ENCODE results near the gene TLK2.
"Not testable (repeated sequence)": the region's sequence is repeated elsewhere in the genome, so short reads cannot be mapped to it uniquely, and the experiment has no call there.

Gene TLK2

GRCh38 chr17:62493049-62493655 lies 14.5 kb downstream of the TLK2 start:
- DNase-seq = not testable (repeated sequence)

GRCh38 chr17:62494073-62494472 lies 15.4 kb downstream of the TLK2 start:
- not testable (repeated sequence) for DNase-seq

GRCh38 chr17:62496344-62496743 lies 17.7 kb downstream of the TLK2 start:
- DNase-seq = not testable (repeated sequence)

- DNase-seq = not testable (repeated sequence)
These were observed 20.2 kb downstream of the TLK2 start for GRCh38 chr17:62498796-62499195.

GRCh38 chr17:62500463-62500862 lies 21.8 kb downstream of the TLK2 start:
- not testable (repeated sequence) for DNase-seq

- not testable (repeated sequence) for DNase-seq
These were observed 26.2 kb downstream of the TLK2 start for GRCh38 chr17:62504857-62505256.

- not testable (repeated sequence) for DNase-seq
These were observed 28.7 kb downstream of the TLK2 start for GRCh38 chr17:62507191-62507836.

- not testable (repeated sequence) for DNase-seq
These were observed 31.7 kb downstream of the TLK2 start for GRCh38 chr17:62510247-62510819.

- DNase-seq = not testable (repeated sequence)
These were observed 32.4 kb downstream of the TLK2 start for GRCh38 chr17:62511014-62511413.

GRCh38 chr17:62516376-62516775 lies 37.8 kb downstream of the TLK2 start:
- not testable (repeated sequence) for DNase-seq

- not testable (repeated sequence) for DNase-seq
These were observed 42.7 kb downstream of the TLK2 start for GRCh38 chr17:62521295-62521694.

- DNase-seq = not testable (repeated sequence)
These were observed 45.5 kb downstream of the TLK2 start for GRCh38 chr17:62524077-62524476.

- not testable (repeated sequence) for DNase-seq
These were observed 46.7 kb downstream of the TLK2 start for GRCh38 chr17:62525317-62525716.

- DNase-seq = not testable (repeated sequence)
These were observed 52.3 kb downstream of the TLK2 start for GRCh38 chr17:62530936-62531335.

GRCh38 chr17:62536557-62536956 lies 57.9 kb downstream of the TLK2 start:
- not testable (repeated sequence) for DNase-seq

- DNase-seq = not testable (repeated sequence)
These were observed 62.4 kb downstream of the TLK2 start for GRCh38 chr17:62541073-62541472.

- DNase-seq = not testable (repeated sequence)
These were observed 64.7 kb downstream of the TLK2 start for GRCh38 chr17:62543278-62543775.

GRCh38 chr17:62546066-62546465 lies 67.4 kb downstream of the TLK2 start:
- DNase-seq = not testable (repeated sequence)

- peak; percentile 64 for DNase-seq
These were observed 74.4 kb downstream of the TLK2 start for GRCh38 chr17:62552851-62553659.

GRCh38 chr17:62557532-62557931 lies 78.9 kb downstream of the TLK2 start:
- not testable (repeated sequence) for DNase-seq

- DNase-seq = not testable (repeated sequence)
These were observed 80.3 kb downstream of the TLK2 start for GRCh38 chr17:62558941-62559340.

GRCh38 chr17:62560971-62561370 lies 82.3 kb downstream of the TLK2 start:
- DNase-seq = not testable (repeated sequence)

GRCh38 chr17:62562656-62563055 lies 84.0 kb downstream of the TLK2 start:
- DNase-seq = no peak
